Sigmoid colon (tissue), 7 donors: ENCODE measurements around the gene FAM168A. TPM values are rescaled to one million over a fixed set of nuclear protein-coding genes. Genes with fewer than 3 reads are reported as not detected.
A peak's percentile ranks its signal among the peaks of the same experiment; 100 is the strongest.
"Not testable (repeated sequence)": the region's sequence is repeated elsewhere in the genome, so short reads cannot be mapped to it uniquely, and the experiment has no call there.

ENCODE experiments used
- DNase-seq: peaks from one replicate; pipeline ENCODE4 v3.0.0-alpha.2; 2019
- H3K27ac ChIP-seq, 4 donors: fragments of 200-600 bp; sonication (generic); one replicate each; pipeline ENCODE4 v1.5.1; 2016 to 2019; ENCODE audit warnings: mild to moderate bottlenecking in 1 of 4
- H3K27me3 ChIP-seq, 3 donors: fragments of 200-600 bp; sonication (generic); one replicate each; pipeline ENCODE4 v1.5.1; 2019; ENCODE audit warnings: mild to moderate bottlenecking in 1 of 3
- H3K36me3 ChIP-seq, 4 donors: fragments of 200-600 bp; sonication (generic); one replicate each; pipeline ENCODE4 v1.5.1; 2016 to 2019
- H3K4me1 ChIP-seq, 4 donors: fragments of 200-600 bp; sonication (generic); one replicate each; pipeline ENCODE4 v1.5.1; 2017 to 2019
- H3K4me3 ChIP-seq, 4 donors: fragments of 200-600 bp; sonication (generic); one replicate each; pipeline ENCODE4 v1.5.1; 2017 to 2019; ENCODE audit warnings: mild to moderate bottlenecking in 2 of 4, moderate library complexity in 1 of 4
- H3K9me3 ChIP-seq, 4 donors: fragments of 200-600 bp in 3 of 4; sonication (generic) in 3 of 4; one replicate each; pipeline versions ENCODE4 v1.5.1 to v1.6.1; 2013 to 2019
- CTCF ChIP-seq, 4 experiments: fragments of 450-650 bp in 3 of 4; fragments of 200-600 bp in 1 of 4; IDR thresholded peaks; one replicate each; pipeline ENCODE4 v1.5.1; 2016 to 2019; ENCODE audit warnings: antibody characterized with exemption in 4 of 4, mild to moderate bottlenecking in 3 of 4, moderate library complexity in 2 of 4
- EP300 ChIP-seq, 4 donors: sonication (generic); formaldehyde crosslinking; IDR thresholded peaks; one replicate each; pipeline ENCODE4 v1.6.1; 2017; ENCODE audit warnings: antibody characterized with exemption in 4 of 4
- POLR2A ChIP-seq, 2 donors: fragments of 450-650 bp; IDR thresholded peaks; one replicate each; pipeline ENCODE4 v1.6.1; 2016; ENCODE audit warnings: antibody characterized with exemption in 2 of 2, mild to moderate bottlenecking in 2 of 2, moderate library complexity in 2 of 2
- POLR2AphosphoS5 ChIP-seq, 4 donors: sonication (generic); formaldehyde crosslinking; IDR thresholded peaks; one replicate each; pipeline ENCODE4 v1.6.1; 2017; ENCODE audit warnings: antibody characterized with exemption in 4 of 4
- WGBS, 2 donors: extraction: QIAGEN DNeasy Blood & Tissue Kit; methylation state at CpG; one replicate each; pipeline ENCODE4 v1.1.7; 2013; 5-methylcytosine and 5-hydroxymethylcytosine counted together
- intact Hi-C: fragments of 100-400 bp; cut with DNase I; formaldehyde crosslinking; loops from one replicate; pipeline ENCODE4 v1.15.1; 2023
- polyA plus RNA-seq, 3 donors: library from polyadenylated mRNA; stranded (reverse); fragments of 200-250 nt; gene quantifications; one replicate each; pipeline ENCODE4 v1.2.3, GENCODE V29; 2013
- total RNA-seq, 4 donors: library from RNA; depleted of rRNA; stranded (reverse); fragments of >200 nt; gene quantifications; one replicate each; pipeline ENCODE4 v1.1.0, GENCODE V29; 2016
- donor health status: healthy with polysubstance abuse.
- donor health status: Bipolar disorder and iron deficiency.
- donor health status: healthy.

The FAM168A gene
- total and polyA plus RNA-seq, 7 donors = 3.6 to 37.7 (median 20.7) TPM

GRCh38 chr11:73478737-73479347 lies 119.1 kb downstream of the FAM168A start:
- no peaks in the 10 kb centered on the region for H3K4me1 ChIP-seq
- no peak overlapping the region for H3K27ac ChIP-seq
- no peak overlapping the region for H3K4me3 ChIP-seq
- intact Hi-C loops = no loop called here
- TF ChIP-seq CTCF (IDR thresholded peaks at IDR 0.05) (peak in 3 of 4 experiments; percentile 34 to 40 (median 38)), POLR2A (IDR thresholded peaks at IDR 0.05) (no peak)
- no peaks in the 10 kb centered on the region for H3K36me3 ChIP-seq
- DNase-seq = no peak
- no peaks in the 10 kb centered on the region for H3K27me3 ChIP-seq
- 18 to 76% methylated on average over 1 of the region's 1 CpG for WGBS, 2 donors
- peaks cover 0 to 6% (median 5%) of the 10 kb centered on the region in 4 donors for H3K9me3 ChIP-seq

GRCh38 chr11:73477518-73477917 lies 120.4 kb downstream of the FAM168A start:
- intact Hi-C loops = no loop called here

GRCh38 chr11:73475549-73476095 lies 122.3 kb downstream of the FAM168A start:
- H3K27ac ChIP-seq = no peak overlapping the region
- intact Hi-C loops = no loop called here
- no peaks in the 10 kb centered on the region for H3K36me3 ChIP-seq
- no peak overlapping the region for H3K4me3 ChIP-seq
- H3K9me3 ChIP-seq = peaks cover 0 to 6% (median 5%) of the 10 kb centered on the region in 4 donors
- no peak for DNase-seq
- no peaks in the 10 kb centered on the region for H3K4me1 ChIP-seq
- H3K27me3 ChIP-seq = no peaks in the 10 kb centered on the region
- TF ChIP-seq EP300 (IDR thresholded peaks at IDR 0.05) (no peak), CTCF (IDR thresholded peaks at IDR 0.05) (no peak), POLR2AphosphoS5 (IDR thresholded peaks at IDR 0.05) (no peak), POLR2A (IDR thresholded peaks at IDR 0.05) (no peak)

More at GRCh38 chr11:73477518-73477917, 120.4 kb downstream of the FAM168A start:
- Histone ChIP-seq H3K4me1 (no peaks in the 10 kb centered on the region), H3K27me3 (no peaks in the 10 kb centered on the region), H3K27ac (no peak overlapping the region), H3K9me3 (peaks cover 0 to 6% (median 5%) of the 10 kb centered on the region in 4 donors), H3K4me3 (no peak overlapping the region), H3K36me3 (no peaks in the 10 kb centered on the region)
- TF ChIP-seq POLR2A (IDR thresholded peaks at IDR 0.05) (no peak), POLR2AphosphoS5 (IDR thresholded peaks at IDR 0.05) (no peak), EP300 (IDR thresholded peaks at IDR 0.05) (no peak), CTCF (IDR thresholded peaks at IDR 0.05) (no peak)
- DNase-seq = no peak
- 95 to 97% methylated on average over 2 of the region's 2 CpGs for WGBS, 2 donors

GRCh38 chr11:73473252-73473651 lies 124.7 kb downstream of the FAM168A start:
- no peak for TF ChIP-seq EP300 (IDR thresholded peaks at IDR 0.05)
- TF ChIP-seq CTCF (IDR thresholded peaks at IDR 0.05) = no peak
- no peak for TF ChIP-seq POLR2A (IDR thresholded peaks at IDR 0.05)
- no peak for TF ChIP-seq POLR2AphosphoS5 (IDR thresholded peaks at IDR 0.05)
- DNase-seq = no peak
- Histone ChIP-seq H3K4me3 (no peak overlapping the region), H3K4me1 (peaks cover 0 to 3% (median 0%) of the 10 kb centered on the region in 4 donors), H3K27me3 (no peaks in the 10 kb centered on the region), H3K36me3 (no peaks in the 10 kb centered on the region), H3K27ac (no peak overlapping the region), H3K9me3 (peaks cover 0 to 6% (median 5%) of the 10 kb centered on the region in 4 donors)
- intact Hi-C loops = no loop called here
- whole genome bisulfite sequencing, 2 donors = 98 to 99% methylated on average over 1 of the region's 1 CpG

GRCh38 chr11:73470036-73470612 lies 127.8 kb downstream of the FAM168A start:
- peaks cover 0 to 27% (median 10%) of the 10 kb centered on the region in 4 donors for H3K4me1 ChIP-seq
- DNase-seq, H3K4me3 ChIP-seq, H3K9me3 ChIP-seq, H3K27me3 ChIP-seq, intact Hi-C loops, H3K36me3 ChIP-seq: not testable (repeated sequence)
- H3K27ac ChIP-seq = peak overlapping the region in 1 of 4 donors; percentile 58
- WGBS, 2 donors = 81 to 95% methylated on average over 13 of the region's 13 CpGs
